ENCODE data around the gene ATP5ME. TPM values are rescaled to one million over a fixed set of nuclear protein-coding genes. Genes with fewer than 3 reads are reported as not detected.

Gene ATP5ME
- polyA plus RNA-seq, 1 donor, result 477 TPM

DNA sequence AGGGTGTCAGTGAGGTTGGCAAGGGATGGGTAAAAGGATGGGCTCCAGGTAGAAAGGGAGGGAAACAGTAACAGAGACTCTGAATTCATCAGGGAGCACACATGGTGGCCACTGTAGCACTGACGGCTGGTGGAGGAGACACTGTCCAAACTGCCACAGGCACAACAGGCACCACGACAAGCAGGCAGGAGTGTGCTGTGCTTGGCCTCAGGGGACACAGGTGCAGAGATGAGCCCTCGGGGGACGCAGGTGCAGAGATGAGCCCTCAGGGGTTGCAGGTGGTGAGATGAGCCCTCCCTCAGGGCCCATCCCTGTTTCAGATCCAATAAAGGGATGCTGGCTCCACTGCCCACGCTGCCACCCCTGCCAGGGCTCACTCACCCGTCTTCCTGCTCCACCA is 41.1 kb downstream of the ATP5ME start:
- H3K27me3 ChIP-seq (ENCODE audit: control insufficient read depth, insufficient read depth, low read length), result peaks cover 3% of the 10 kb centered on the region
- H3K4me3 ChIP-seq (ENCODE audit: low read length), result no peak overlapping the region
- WGBS (ENCODE audit: insufficient coverage, low lambda C conversion rate), result no CpG with 5 or more reads among the region's 6 CpGs
- H3K36me3 ChIP-seq (ENCODE audit: control insufficient read depth, insufficient read depth, low read length), result no peaks in the 10 kb centered on the region
- H3K4me1 ChIP-seq (ENCODE audit: control insufficient read depth, insufficient read depth, low read length), result no peaks in the 10 kb centered on the region
- H3K27ac ChIP-seq (ENCODE audit: low read length), result no peak overlapping the region
- H3K9me3 ChIP-seq (ENCODE audit: control insufficient read depth, low read depth, low read length), result no peaks in the 10 kb centered on the region
- no peak for DNase-seq

DNA sequence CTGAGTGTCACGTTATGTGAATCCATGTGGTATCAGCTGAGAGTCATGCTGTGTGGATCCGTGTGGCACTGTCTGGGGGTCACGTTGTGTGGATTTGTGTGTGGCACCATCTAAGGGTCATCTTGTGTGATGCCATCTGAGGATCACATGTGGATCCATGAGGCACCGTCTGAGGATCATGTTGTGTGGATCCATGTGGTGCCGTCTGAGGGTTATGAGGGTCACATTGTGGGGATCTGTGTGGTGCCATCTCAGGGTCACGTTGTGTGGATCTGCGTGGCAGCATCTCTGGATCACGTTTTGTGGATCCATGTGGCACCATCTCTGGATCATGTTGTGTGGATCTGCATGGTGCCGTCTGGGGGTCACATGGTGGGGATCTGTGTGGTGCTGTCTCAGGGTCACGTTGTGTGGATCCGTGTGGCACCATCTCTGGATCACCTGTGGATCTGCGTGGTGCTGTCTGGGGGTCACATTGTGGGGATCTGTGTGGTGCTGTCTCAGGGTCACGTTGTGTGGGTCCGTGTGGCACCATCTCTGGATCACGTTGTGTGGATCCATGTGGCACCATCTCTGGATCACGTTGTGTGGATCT is 41.8 kb downstream of the ATP5ME start:
- DNase-seq, result no peak
- no peaks in the 10 kb centered on the region for H3K27me3 ChIP-seq (ENCODE audit: control insufficient read depth, insufficient read depth, low read length)
- H3K4me3 ChIP-seq (ENCODE audit: low read length), result no peak overlapping the region
- WGBS (ENCODE audit: insufficient coverage, low lambda C conversion rate), result no CpG with 5 or more reads among the region's 16 CpGs
- H3K27ac ChIP-seq (ENCODE audit: low read length), result no peak overlapping the region
- no peaks in the 10 kb centered on the region for H3K9me3 ChIP-seq (ENCODE audit: control insufficient read depth, low read depth, low read length)
- H3K4me1 ChIP-seq (ENCODE audit: control insufficient read depth, insufficient read depth, low read length), result no peaks in the 10 kb centered on the region
- H3K36me3 ChIP-seq (ENCODE audit: control insufficient read depth, insufficient read depth, low read length), result no peaks in the 10 kb centered on the region

DNA sequence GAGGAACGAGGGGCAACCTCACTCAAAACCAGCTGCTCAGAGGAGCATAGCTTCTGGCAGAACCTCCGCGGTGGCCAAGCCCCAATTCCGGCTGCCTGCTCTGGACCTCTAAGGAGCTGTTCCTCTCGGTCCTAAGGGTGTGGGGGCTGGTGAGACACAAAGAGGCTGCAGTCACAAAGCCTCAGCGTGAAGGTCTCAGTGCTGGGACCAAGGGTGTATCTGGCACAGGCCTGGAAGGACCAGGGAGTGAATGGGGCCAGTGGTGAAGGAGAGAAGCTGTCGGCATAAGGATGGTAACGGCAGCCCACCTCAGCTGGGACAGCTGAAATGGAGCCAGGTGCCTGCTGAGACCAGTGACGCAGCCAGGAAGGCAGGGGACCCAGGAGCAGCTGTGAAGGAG is 43.4 kb downstream of the ATP5ME start:
- Histone ChIP-seq H3K4me1 (ENCODE audit: control insufficient read depth, insufficient read depth, low read length) (no peaks in the 10 kb centered on the region), H3K27me3 (ENCODE audit: control insufficient read depth, insufficient read depth, low read length) (no peaks in the 10 kb centered on the region), H3K4me3 (ENCODE audit: low read length) (no peak overlapping the region), H3K27ac (ENCODE audit: low read length) (no peak overlapping the region), H3K36me3 (ENCODE audit: control insufficient read depth, insufficient read depth, low read length) (no peaks in the 10 kb centered on the region), H3K9me3 (ENCODE audit: control insufficient read depth, low read depth, low read length) (no peaks in the 10 kb centered on the region)
- WGBS (ENCODE audit: insufficient coverage, low lambda C conversion rate), result no CpG with 5 or more reads among the region's 9 CpGs
- DNase-seq, result no peak

DNA sequence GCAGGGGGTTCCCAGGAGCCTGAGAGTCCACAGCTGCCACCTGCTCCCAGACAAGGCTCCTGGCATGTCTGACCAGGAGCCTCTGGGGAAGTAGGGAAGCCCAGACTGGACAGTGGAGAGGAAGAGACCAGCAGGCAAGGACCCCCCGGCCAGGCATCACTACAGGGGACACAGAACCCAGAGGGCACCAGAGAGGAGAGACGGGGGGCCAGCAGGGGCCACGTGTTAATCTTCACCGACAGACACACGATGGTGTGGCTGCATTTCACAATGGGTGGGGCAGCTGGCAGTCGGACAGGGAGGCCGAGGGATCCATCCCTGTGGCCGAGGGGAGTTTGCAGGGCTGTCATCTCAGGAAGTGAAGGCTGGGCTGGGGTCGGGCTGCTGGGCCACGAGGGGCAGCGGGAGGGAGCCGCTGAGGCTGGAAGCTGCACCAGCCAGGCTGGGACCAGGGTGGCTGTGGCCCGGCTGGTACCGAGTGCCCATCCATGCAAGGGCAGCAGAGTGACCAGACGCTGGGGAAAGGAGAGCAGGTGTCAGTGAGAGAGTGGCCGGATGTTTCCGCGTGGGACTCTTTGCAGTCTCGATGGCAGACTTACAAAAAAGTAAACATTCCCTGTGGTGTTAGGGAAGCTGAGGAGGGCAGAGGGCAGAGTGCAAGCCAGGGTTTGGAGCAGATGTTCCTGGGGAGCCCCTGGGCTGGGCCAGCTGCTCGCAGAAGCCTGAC is 44.0 kb downstream of the ATP5ME start:
- no peaks in the 10 kb centered on the region for H3K27me3 ChIP-seq (ENCODE audit: control insufficient read depth, insufficient read depth, low read length)
- H3K4me3 ChIP-seq (ENCODE audit: low read length), result no peak overlapping the region
- no peak for DNase-seq
- H3K27ac ChIP-seq (ENCODE audit: low read length), result no peak overlapping the region
- no peaks in the 10 kb centered on the region for H3K9me3 ChIP-seq (ENCODE audit: control insufficient read depth, low read depth, low read length)
- WGBS (ENCODE audit: insufficient coverage, low lambda C conversion rate), result no CpG with 5 or more reads among the region's 20 CpGs
- H3K4me1 ChIP-seq (ENCODE audit: control insufficient read depth, insufficient read depth, low read length), result no peaks in the 10 kb centered on the region
- no peaks in the 10 kb centered on the region for H3K36me3 ChIP-seq (ENCODE audit: control insufficient read depth, insufficient read depth, low read length)

DNA sequence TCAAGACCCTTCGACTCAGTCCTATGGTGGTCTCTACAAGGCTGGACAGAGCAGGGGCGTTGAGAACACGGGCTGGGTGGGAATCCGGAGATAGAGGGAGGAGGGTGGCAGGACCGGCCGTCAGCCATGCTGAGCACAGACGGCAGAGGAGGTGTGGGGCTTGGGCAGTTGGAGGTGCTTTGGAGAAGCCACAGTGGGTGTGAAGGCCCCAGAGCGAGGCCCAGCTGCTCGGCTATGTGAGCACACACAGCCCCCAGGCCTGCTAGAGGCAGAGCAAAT is 44.5 kb downstream of the ATP5ME start:
- Histone ChIP-seq H3K27me3 (ENCODE audit: control insufficient read depth, insufficient read depth, low read length) (no peaks in the 10 kb centered on the region), H3K27ac (ENCODE audit: low read length) (no peak overlapping the region), H3K4me3 (ENCODE audit: low read length) (no peak overlapping the region), H3K36me3 (ENCODE audit: control insufficient read depth, insufficient read depth, low read length) (no peaks in the 10 kb centered on the region), H3K4me1 (ENCODE audit: control insufficient read depth, insufficient read depth, low read length) (no peaks in the 10 kb centered on the region), H3K9me3 (ENCODE audit: control insufficient read depth, low read depth, low read length) (no peaks in the 10 kb centered on the region)
- WGBS (ENCODE audit: insufficient coverage, low lambda C conversion rate), result no CpG with 5 or more reads among the region's 9 CpGs
- no peak for DNase-seq

DNA sequence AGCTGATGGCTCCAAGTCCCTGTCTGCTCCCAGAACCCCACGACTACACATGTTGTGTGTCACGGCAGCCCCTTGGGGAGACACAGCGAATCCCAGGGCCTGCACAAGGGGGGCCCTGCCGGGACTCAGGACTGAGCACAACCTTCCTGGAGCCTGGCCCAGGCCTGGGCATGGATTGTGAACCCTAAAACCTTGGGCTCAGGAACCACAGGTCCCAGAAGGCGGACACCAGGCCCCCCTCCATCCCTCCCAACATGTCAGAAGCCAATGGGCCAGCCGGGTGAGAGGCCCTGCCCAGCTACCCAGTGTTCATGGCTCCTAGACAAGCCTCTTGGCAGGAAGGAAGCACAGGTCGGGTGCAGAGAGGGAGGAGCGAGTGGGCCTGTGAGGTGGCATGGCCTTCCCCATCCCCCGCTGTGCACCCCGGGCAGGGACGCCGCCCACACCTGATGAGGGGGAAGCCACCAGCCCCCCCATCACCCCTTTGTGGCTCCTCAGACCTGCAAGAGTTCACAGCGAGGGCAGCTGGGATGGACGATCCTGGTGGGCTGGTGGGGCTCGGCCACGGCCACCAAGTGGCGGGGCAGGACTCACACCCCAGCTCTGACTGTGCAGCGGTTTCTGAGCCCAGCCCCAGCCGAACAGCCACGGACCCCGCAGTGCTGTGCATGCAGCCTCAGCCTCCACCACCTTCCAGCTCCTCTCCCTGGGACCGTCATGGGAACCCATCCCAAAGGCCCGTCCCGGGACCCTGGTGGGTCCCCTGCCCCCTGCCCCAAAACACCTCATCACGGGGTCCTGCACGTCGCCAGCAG is 45.0 kb downstream of the ATP5ME start:
- Histone ChIP-seq H3K36me3 (ENCODE audit: control insufficient read depth, insufficient read depth, low read length) (no peaks in the 10 kb centered on the region), H3K27ac (ENCODE audit: low read length) (no peak overlapping the region), H3K4me3 (ENCODE audit: low read length) (no peak overlapping the region), H3K27me3 (ENCODE audit: control insufficient read depth, insufficient read depth, low read length) (no peaks in the 10 kb centered on the region), H3K9me3 (ENCODE audit: control insufficient read depth, low read depth, low read length) (no peaks in the 10 kb centered on the region), H3K4me1 (ENCODE audit: control insufficient read depth, insufficient read depth, low read length) (no peaks in the 10 kb centered on the region)
- no peak for DNase-seq
- no CpG with 5 or more reads among the region's 27 CpGs for WGBS (ENCODE audit: insufficient coverage, low lambda C conversion rate)

DNA sequence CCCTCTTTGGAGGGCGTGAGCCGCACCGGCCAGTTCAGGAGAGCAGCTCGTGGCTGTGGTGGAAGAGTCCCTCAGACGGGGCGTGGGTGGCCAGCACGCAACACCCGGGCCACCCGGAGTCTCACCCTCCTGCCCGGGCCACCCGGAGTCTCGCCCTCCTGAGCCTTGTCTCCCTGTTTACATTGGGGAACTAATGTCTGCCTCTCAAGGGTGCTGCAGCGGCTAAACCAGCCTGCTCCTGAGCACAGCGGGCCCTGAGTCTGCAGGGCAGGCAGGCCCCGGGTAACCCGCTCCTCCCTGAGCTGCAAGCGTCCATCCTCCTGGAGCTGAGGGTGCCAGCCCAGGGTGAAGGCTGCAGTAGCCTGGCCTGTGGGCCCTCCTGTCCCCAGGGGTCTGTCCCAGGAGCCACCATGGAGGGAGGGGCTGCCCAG is 45.8 kb downstream of the ATP5ME start:
- H3K4me3 ChIP-seq (ENCODE audit: low read length), result no peak overlapping the region

DNA sequence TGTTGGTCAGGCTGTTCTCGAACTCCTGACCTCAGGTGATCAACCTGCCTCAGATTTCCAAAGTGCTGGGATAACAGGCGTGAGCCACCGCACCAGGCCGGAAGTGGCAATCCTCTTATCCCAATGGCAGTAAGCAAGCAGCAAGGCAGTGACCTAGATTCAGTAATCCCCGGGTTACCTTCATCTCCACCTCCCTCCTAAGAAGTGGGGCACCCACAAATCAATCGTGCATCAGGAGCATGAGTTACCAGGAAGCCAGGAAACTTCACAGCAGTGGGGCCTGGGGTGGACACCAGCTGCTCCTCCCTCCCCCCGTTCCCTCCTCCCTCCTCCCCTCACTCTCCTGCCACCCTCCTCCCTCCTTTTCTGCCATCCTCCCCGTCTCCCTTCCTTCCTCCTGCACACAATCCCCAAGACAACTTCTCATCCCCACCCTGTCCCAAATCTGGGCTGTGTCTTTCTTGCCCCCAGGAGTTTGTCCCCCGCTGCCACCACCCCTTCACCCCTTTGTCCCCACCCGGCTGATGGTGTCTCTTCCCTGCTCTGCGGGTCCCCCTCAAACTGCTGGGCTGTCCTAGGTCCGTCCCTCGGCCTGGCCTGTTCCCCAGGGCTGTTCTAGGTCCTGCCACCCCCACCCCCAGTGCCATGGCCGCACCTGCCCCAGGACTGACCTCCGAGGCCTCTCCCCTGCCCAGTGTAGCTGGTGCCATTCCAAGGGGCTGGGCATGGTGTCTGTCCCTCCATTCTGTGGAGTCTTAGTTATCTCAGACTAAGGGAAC is 46.5 kb downstream of the ATP5ME start:
- no peak for DNase-seq
- WGBS (ENCODE audit: insufficient coverage, low lambda C conversion rate), result no CpG with 5 or more reads among the region's 15 CpGs
- Histone ChIP-seq H3K36me3 (ENCODE audit: control insufficient read depth, insufficient read depth, low read length) (no peaks in the 10 kb centered on the region), H3K27ac (ENCODE audit: low read length) (no peak overlapping the region), H3K27me3 (ENCODE audit: control insufficient read depth, insufficient read depth, low read length) (no peaks in the 10 kb centered on the region), H3K9me3 (ENCODE audit: control insufficient read depth, low read depth, low read length) (no peaks in the 10 kb centered on the region), H3K4me3 (ENCODE audit: low read length) (no peak overlapping the region), H3K4me1 (ENCODE audit: control insufficient read depth, insufficient read depth, low read length) (no peaks in the 10 kb centered on the region)

More for the DNA sequence above, 45.8 kb downstream of the ATP5ME start:
- Histone ChIP-seq H3K27ac (ENCODE audit: low read length) (no peak overlapping the region), H3K36me3 (ENCODE audit: control insufficient read depth, insufficient read depth, low read length) (no peaks in the 10 kb centered on the region), H3K27me3 (ENCODE audit: control insufficient read depth, insufficient read depth, low read length) (no peaks in the 10 kb centered on the region), H3K9me3 (ENCODE audit: control insufficient read depth, low read depth, low read length) (no peaks in the 10 kb centered on the region), H3K4me1 (ENCODE audit: control insufficient read depth, insufficient read depth, low read length) (no peaks in the 10 kb centered on the region)
- no CpG with 5 or more reads among the region's 17 CpGs for WGBS (ENCODE audit: insufficient coverage, low lambda C conversion rate)
- DNase-seq, result no peak

DNA sequence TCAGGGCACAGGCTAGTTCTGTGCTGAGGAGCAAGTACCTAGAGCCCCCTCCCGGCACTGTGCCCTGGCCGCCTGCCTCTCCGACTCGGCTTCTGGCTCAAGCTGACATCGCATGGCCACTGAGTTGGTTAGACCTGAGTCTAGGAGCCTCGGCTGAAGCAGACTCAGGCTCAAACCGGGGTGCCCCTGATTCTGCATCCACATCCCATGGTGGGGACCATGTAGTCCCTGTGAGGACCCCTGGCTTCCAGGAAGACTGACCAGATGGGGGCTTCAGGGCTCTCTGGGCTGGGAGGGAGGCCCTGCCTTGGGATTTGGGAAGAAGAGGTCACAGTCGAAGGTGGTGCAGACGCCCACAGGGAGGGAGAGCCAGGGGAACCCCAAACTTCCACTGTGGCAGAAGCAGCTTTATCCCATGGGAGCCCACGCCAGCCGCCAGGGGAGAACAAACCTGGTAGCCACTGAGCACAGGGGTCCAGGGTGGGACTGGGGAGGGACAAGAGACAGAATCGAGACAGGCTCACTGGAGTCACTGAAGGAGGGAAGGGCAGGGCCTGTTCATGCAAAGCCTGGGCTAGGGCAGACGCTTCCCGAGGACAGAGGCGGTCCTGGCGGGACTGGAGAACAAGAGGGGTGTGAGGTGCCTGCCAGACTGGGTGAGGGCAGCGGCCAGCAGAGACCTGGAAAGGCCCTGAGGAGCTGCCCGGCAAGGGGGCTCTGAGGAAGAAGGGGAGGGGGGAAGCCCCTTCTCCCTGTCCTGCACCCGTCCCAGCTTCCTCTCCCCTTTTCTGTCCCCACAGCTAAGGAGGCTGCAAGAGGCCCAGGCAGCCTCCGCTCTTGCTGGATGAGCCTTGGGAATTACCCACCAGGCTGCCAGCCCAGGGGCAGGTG is 47.6 kb downstream of the ATP5ME start:
- WGBS (ENCODE audit: insufficient coverage, low lambda C conversion rate), result 80% methylated on average over 1 of the region's 20 CpGs

More for the DNA sequence above, 47.6 kb downstream of the ATP5ME start:
- no peaks in the 10 kb centered on the region for H3K27me3 ChIP-seq (ENCODE audit: control insufficient read depth, insufficient read depth, low read length)
- no peaks in the 10 kb centered on the region for H3K9me3 ChIP-seq (ENCODE audit: control insufficient read depth, low read depth, low read length)
- no peak for DNase-seq
- H3K4me1 ChIP-seq (ENCODE audit: control insufficient read depth, insufficient read depth, low read length), result no peaks in the 10 kb centered on the region
- no peaks in the 10 kb centered on the region for H3K36me3 ChIP-seq (ENCODE audit: control insufficient read depth, insufficient read depth, low read length)
- no peak overlapping the region for H3K27ac ChIP-seq (ENCODE audit: low read length)
- no peak overlapping the region for H3K4me3 ChIP-seq (ENCODE audit: low read length)
